Activated CD8-positive, alpha-beta memory T cell treated with anti-CD3 and anti-CD28 coated beads for 36 hours (primary cell): ENCODE measurements around the gene GOLGA3. TPM values are rescaled to one million over a fixed set of nuclear protein-coding genes. Genes with fewer than 3 reads are reported as not detected.
"Not testable (repeated sequence)": the region's sequence is repeated elsewhere in the genome, so short reads cannot be mapped to it uniquely, and the experiment has no call there.

ENCODE experiments used
- CTCF ChIA-PET: fragments of 350-600 bp; sonication (Branson Sonifier 250); formaldehyde crosslinking; loops from one replicate; lab custom pipeline; 2021; ENCODE audit warnings: antibody characterized with exemption; lab: Charles Lee
- POLR2A ChIA-PET: fragments of 350-600 bp; sonication (Branson Sonifier 250); formaldehyde crosslinking; loops from one replicate; lab custom pipeline; 2021; ENCODE audit warnings: antibody characterized with exemption; lab: Charles Lee
- total RNA-seq, 2 experiments: library from RNA; stranded (reverse); gene quantifications; one replicate each; pipeline ENCODE4 v1.2.3, GENCODE V29; 2021

The GOLGA3 gene
- total RNA-seq, 2 experiments from 2014 or later: 64.7 to 66.2 TPM

- CTCF ChIA-PET: no interaction called here
Observed at GRCh38 chr12:132788375-132789098, 40.1 kb downstream of the GOLGA3 start.

GRCh38 chr12:132787877-132788276, 40.8 kb downstream of the GOLGA3 start:
- ChIA-PET CTCF (no interaction called here), POLR2A (no interaction called here)

More at GRCh38 chr12:132788375-132789098, 40.1 kb downstream of the GOLGA3 start:
- POLR2A ChIA-PET: no interaction called here

- CTCF ChIA-PET: no interaction called here
- POLR2A ChIA-PET: no interaction called here
Observed at GRCh38 chr12:132786192-132786591, 42.5 kb downstream of the GOLGA3 start.

GRCh38 chr12:132784580-132784979, 44.1 kb downstream of the GOLGA3 start:
- ChIA-PET POLR2A (no interaction called here), CTCF (no interaction called here)

GRCh38 chr12:132783917-132784531, 44.6 kb downstream of the GOLGA3 start:
- CTCF ChIA-PET: no interaction called here
- POLR2A ChIA-PET: no interaction called here

GRCh38 chr12:132781938-132782337, 46.7 kb downstream of the GOLGA3 start:
- ChIA-PET POLR2A (interaction anchor here (0.6 kb wide), 1 partner anchor 106 kb away, joined by 8 read pairs; the partner anchor contains the start of gene CHFR), CTCF (interaction anchor here (0.6 kb wide), 1 partner anchor 15 kb away, joined by 3 read pairs; no protein-coding TSS in a partner anchor)

GRCh38 chr12:132779781-132780353, 48.8 kb downstream of the GOLGA3 start:
- POLR2A ChIA-PET: no interaction called here
- CTCF ChIA-PET: interaction anchor here (0.6 kb wide), 1 partner anchor 10 kb away, joined by 4 read pairs; no protein-coding TSS in a partner anchor

GRCh38 chr12:132777614-132778013, 51.1 kb downstream of the GOLGA3 start:
- CTCF ChIA-PET: no interaction called here
- POLR2A ChIA-PET: no interaction called here

- CTCF ChIA-PET: no interaction called here
- POLR2A ChIA-PET: no interaction called here
Observed at GRCh38 chr12:132776816-132777568, 51.7 kb downstream of the GOLGA3 start.

GRCh38 chr12:132776230-132776625, 52.4 kb downstream of the GOLGA3 start:
- POLR2A ChIA-PET, CTCF ChIA-PET: not testable (repeated sequence)

- POLR2A ChIA-PET: no interaction called here
- CTCF ChIA-PET: no interaction called here
Observed at GRCh38 chr12:132775502-132776229, 53.0 kb downstream of the GOLGA3 start.

- ChIA-PET CTCF (no interaction called here), POLR2A (interaction anchor here (0.6 kb wide), 1 partner anchor 15 kb away, joined by 4 read pairs; no protein-coding TSS in a partner anchor)
Observed at GRCh38 chr12:132774646-132775275, 53.9 kb downstream of the GOLGA3 start.

GRCh38 chr12:132774159-132774558, 54.5 kb downstream of the GOLGA3 start:
- ChIA-PET CTCF (no interaction called here), POLR2A (interaction anchor here (0.6 kb wide), 1 partner anchor 14 kb away, joined by 4 read pairs; no protein-coding TSS in a partner anchor)

- CTCF ChIA-PET: no interaction called here
- POLR2A ChIA-PET: no interaction called here
Observed at GRCh38 chr12:132773077-132773955, 55.4 kb downstream of the GOLGA3 start.

GRCh38 chr12:132772606-132773005, 56.1 kb downstream of the GOLGA3 start:
- ChIA-PET POLR2A (no interaction called here), CTCF (no interaction called here)

GRCh38 chr12:132771126-132771838, 57.4 kb downstream of the GOLGA3 start:
- ChIA-PET POLR2A (no interaction called here), CTCF (no interaction called here)
